Transverse colon (tissue), 4 donors: ENCODE data around the gene DNASE1L2.

ENCODE experiments used
- CTCF ChIP-seq, 5 experiments: fragments of 200-600 bp in 3 of 5; fragments of 450-650 bp in 2 of 5; sonication (generic) in 3 of 5; IDR thresholded peaks; 1 replicate in 2 of 5; 2 replicates in 3 of 5; pipeline ENCODE4 v1.5.1; 2016 to 2017; ENCODE audit warnings: antibody characterized with exemption in 5 of 5, inconsistent platforms in 3 of 5, mild to moderate bottlenecking in 2 of 5, moderate library complexity in 1 of 5
- POLR2A ChIP-seq: fragments of 450-650 bp; IDR thresholded peaks from one replicate; pipeline ENCODE4 v1.6.1; 2016; ENCODE audit warnings: antibody characterized with exemption, mild to moderate bottlenecking, moderate library complexity
- POLR2AphosphoS5 ChIP-seq, 3 donors: sonication (generic); formaldehyde crosslinking; IDR thresholded peaks; one replicate each; pipeline ENCODE4 v1.6.1; 2016; ENCODE audit warnings: antibody characterized with exemption in 3 of 3

GRCh38 chr16:2200313-2200712, 35.9 kb upstream of the DNASE1L2 start:
- TF ChIP-seq CTCF (IDR thresholded peaks at IDR 0.05) (no peak), POLR2AphosphoS5 (IDR thresholded peaks at IDR 0.05) (no peak), POLR2A (no peak)
